ENCODE measurements around the gene IL1RN.

The IL1RN gene

GRCh38 chr2:113104054-113104611 is 23.3 kb upstream of the IL1RN start:
- DNase-seq = no peak

DNA sequence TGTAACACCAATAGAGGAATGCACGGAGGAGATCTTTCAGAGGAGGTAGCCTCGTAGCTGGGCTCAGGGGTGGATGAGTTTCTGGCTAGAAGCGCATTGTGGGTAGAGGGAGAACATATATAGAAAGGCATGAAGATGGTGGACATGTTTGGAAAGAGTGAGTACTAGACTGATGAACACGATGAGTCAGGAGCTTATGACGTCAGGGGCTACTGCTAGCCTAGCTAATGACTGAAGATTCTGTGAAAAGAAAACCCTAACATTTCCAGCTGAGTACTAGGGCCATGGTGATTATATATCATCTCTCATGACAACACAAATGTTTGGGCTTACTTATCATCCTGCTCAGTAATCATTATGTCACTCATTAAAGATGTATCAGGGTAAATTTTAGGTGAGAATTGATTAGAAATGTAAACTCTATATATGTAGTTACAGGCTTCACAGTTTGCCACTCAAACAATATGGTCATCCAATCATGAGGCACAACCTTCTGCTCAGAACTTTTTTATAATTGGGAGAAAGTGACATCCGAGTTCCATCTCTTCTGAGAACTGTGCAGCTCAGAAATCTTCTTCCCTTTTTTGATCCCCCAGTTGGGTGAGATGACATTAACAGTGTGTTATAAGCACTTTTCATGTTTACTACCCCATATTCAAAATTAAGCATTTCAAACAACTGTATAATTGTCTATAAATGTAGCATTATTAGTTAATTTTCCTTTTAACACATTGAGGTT is 22.2 kb upstream of the IL1RN start:
- DNase-seq = no peak

- no peak for DNase-seq
These were observed 16.3 kb upstream of the IL1RN start for GRCh38 chr2:113111121-113111520.

- no peak for DNase-seq
These were observed 15.5 kb upstream of the IL1RN start for GRCh38 chr2:113111823-113112287.

DNA sequence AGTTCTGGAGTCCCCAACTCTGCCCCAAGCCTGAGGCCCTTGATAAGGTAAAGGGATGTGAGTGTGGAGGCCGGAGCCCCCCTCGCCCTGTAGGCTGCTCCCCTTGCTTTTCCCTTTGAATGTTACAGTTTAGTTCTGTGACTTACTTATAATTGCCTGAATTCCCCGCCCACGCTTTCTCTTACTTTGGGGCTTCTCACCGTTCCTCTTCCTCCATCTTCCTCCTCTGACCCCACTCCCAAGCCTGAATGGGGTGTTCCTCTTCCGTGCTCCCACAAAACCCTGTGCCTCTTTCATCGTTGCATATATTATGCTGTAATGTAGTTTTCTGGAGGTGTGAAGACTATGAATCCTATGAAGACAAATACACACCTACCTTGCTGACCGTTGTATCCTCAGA is 15.0 kb upstream of the IL1RN start:
- DNase-seq = no peak

DNA sequence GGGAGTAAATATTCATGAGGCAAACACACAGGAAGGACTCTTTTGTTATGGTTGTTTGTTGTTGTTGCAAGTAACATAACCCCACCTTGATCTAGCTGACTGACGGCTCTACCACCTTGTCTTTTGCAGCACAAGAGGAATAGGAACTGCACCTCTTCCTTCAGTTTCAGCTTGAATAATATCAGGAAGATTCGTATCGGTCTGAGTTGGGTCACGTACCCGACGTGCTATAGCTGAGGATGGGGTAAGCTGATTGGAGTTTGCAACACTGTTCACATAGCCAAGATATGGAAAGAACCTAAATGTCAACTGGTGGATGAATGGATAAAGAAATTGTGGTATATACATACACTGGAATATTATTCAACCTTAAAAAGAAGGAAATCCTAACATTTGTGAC is 14.5 kb upstream of the IL1RN start:
- DNase-seq = no peak

GRCh38 chr2:113113807-113114206 is 13.6 kb upstream of the IL1RN start:
- no peak for DNase-seq

DNA sequence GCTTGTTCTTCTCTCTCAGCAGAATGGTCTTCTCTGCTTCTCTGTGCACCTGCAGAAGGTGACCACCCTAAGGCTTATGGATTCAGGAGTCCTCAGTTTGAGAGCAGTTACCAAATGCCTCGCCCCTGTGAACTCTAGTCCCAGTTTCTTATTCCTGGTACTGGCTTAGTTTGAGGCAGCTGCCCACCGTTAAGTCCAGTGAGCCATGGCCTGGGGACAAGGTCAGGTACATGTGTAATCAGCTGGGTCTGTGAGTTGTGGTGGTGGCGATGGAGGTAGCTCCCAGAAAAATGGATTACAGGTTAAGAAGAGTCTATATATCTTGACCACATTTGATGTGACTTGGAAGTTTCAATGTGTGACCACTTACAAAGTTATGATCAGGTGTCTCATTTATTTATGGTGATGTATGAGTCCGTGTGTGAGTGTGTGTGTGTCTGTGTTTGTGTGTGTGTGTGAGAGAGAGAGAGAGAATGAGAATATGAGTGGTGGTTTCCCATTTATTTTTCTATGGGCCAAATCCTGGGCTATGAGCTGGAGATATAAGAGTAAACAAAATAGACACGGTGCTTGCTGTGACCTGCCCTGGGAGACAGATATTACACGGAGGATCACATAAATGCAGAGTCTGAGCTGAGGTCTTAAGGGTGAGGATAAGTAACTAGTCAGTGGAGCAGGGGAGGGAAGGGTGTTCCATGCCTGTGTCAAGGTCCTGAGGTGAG is 13.0 kb upstream of the IL1RN start:
- DNase-seq = no peak

- no peak for DNase-seq
These were observed 12.4 kb upstream of the IL1RN start for GRCh38 chr2:113114996-113115395.

GRCh38 chr2:113116100-113116958 is 11.1 kb upstream of the IL1RN start:
- DNase-seq = no peak

- peak; percentile 36 for DNase-seq
These were observed 9.7 kb upstream of the IL1RN start for GRCh38 chr2:113117541-113118262.

DNA sequence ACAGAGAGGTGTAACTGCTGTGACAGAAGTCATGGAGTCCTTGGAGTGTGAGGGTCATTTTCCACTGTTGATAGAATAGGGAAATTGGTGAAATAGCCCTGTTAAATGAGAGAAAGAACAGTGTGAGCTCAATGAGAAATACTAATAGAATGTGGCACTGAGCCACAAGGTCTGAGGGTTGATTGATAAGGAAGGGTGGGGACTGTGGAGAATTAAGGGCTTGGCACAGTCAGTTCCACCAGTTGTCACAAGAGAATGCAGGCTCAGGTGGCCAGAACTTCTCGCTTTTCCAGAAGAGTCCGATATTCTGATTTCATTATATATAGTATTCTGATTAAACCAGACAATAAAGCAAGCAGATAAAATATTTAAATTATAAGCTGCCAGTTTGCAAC is 9.1 kb upstream of the IL1RN start:
- DNase-seq = no peak

DNA sequence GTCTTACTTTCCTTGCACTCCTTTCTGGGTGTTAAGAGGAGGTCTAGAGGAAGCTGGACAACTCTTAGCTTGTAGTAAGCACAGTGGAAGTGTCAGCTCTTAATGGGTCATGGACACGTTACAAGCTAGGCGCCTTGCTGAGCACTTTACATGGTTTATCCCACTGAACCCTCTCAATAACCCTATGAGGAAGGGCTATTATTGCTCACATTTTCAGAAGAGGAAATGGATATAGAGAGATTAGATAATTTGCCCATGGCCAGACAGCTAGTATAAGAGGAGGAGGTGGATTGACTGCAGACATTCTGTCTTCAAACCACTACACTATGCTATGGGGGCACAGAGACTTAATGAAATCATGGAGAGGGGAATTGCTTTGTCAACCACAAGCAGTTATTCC is 8.3 kb upstream of the IL1RN start:
- DNase-seq = no peak

DNA sequence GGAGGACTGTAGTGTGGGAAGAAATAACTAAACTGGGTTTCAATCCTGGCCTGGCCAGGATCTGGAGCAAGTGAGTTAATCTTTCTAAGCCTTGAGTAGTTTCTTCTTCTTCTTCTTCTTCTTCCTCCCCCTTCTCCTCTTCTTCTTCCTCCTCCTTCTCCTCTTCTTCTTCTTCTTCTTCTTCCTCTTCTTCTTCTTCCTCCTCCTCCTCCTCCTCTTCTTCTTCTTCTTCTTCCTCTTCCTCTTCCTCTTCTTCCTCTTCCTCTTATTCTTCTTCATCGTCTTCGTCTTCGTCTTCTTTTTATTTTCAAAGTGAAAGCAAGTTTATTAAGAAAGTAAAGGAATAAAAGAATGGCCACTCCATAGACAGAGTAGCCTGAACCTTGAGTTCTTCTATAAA is 6.5 kb upstream of the IL1RN start:
- DNase-seq = no peak

DNA sequence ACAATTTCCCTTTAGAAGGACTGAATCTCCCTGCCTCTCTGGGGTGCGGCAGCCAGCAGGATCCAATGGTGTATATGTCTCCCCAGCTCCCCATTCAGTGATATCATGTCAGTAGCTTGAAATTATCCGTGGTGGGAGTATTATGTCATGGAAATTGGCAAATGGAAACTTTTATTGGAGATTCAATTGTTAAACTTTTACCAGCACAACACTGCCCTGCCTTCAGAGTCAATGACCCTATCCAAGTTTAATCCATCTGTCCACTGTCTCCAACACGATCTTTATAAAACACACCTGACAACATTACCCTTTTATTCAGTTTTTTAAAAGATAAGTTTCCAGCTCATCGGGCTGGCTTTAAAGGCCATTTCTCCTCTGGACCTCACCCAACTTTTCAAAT is 5.0 kb upstream of the IL1RN start:
- DNase-seq = no peak

GRCh38 chr2:113123726-113124125 is 3.7 kb upstream of the IL1RN start:
- DNase-seq = no peak

- DNase-seq = no peak
These were observed 3.0 kb upstream of the IL1RN start for GRCh38 chr2:113124181-113124961.

DNA sequence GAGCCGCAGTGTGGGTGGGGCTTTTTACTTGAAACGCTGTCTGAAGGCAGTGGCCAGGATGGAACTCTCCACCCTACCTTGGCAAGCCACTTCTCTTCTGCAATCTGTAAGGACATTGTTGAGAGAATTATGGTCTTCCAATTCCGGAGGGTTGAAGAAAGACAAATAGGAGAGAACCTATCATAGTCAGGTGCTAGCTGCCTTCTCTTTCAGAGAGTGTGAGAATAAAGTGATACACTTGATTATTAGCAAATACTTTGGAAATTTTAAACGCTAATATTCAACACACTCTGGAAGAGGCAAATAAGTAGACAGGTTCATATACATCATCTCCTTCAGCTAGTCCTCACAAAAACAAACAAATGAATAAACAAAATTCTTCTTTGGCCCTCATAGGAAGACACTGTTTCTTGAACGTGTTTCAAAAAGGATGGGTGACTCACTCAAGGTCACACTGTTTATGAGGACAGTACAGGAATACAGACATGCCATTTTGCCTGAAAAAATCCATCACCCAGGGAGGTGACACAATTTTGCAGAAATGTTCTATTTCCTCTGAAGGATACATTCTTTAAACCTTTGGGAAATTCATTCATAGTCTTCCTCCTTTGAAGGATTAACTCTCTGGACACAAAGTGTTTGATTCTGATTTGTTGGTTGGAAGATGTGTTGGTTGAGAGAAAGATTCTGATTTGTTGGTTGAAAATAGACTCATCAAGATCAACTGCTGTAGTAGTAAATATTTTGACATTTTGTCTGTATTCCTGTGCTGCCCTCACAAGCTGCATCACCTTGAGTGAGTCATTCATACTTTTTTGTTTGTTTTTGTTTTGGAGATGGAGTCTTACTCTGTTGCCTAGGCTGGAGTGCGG is 2.2 kb upstream of the IL1RN start:
- no peak for DNase-seq

- DNase-seq = no peak
These were observed 510 bp downstream of the IL1RN start for GRCh38 chr2:113127646-113128570.
